K562 (cell line): Measurements from ENCODE around the gene HOXB5. TPM values are rescaled to one million over a fixed set of nuclear protein-coding genes. Genes with fewer than 3 reads are reported as not detected.

Experiments used
- CREB3L1 ChIP-seq: fragments of 450-650 bp; IDR thresholded peaks from 2 replicates; pipeline ENCODE4 v1.6.1; 2014; ENCODE audit warnings: low read depth, mild to moderate bottlenecking, moderate library complexity, borderline replicate concordance
- ELF4 ChIP-seq: fragments of 450-650 bp; formaldehyde crosslinking; IDR thresholded peaks from 2 replicates; pipeline ENCODE4 v1.4.0; 2022; ENCODE audit warnings: missing genetic modification characterization
- EP400 ChIP-seq: fragments of 450-650 bp; IDR thresholded peaks from 2 replicates; pipeline ENCODE4 v1.6.1; 2017; ENCODE audit warnings: antibody characterized with exemption, mild to moderate bottlenecking, moderate library complexity
- MGA ChIP-seq: fragments of 450-650 bp; IDR thresholded peaks from 2 replicates; pipeline ENCODE4 v1.6.1; 2016; ENCODE audit warnings: mild to moderate bottlenecking, moderate library complexity
- PBX2 ChIP-seq, 2 experiments: IDR thresholded peaks in 1 of 2; conservative IDR thresholded peaks in 1 of 2; 2 replicates each; pipeline ENCODE4 v1.6.1; 2016; ENCODE audit warnings: low read depth in 2 of 2, mild to moderate bottlenecking in 1 of 2, missing compliant biosample characterization in 1 of 2, missing genetic modification characterization in 1 of 2, moderate library complexity in 1 of 2
- SFPQ ChIP-seq: fragments of 200-400 bp; formaldehyde crosslinking; IDR thresholded peaks from 2 replicates; pipeline ENCODE4 v1.6.1; 2017; ENCODE audit warnings: mild to moderate bottlenecking, low read depth, low read length, moderate library complexity
- polyA plus RNA-seq, 8 experiments: library from polyadenylated mRNA; depleted of rRNA in 4 of 8; stranded (reverse) in 5 of 8; unstranded in 3 of 8; fragments of >200 nt; fragmentation: Nextera tagmentation in 2 of 8; fragmentation: Illumina TruSeq in 1 of 8; extraction: Ambion mirVana in 2 of 8; extraction: Trizol in 1 of 8; gene quantifications; 2 replicates each; pipeline versions ENCODE4 v1.2.1 to v1.2.3, GENCODE V29; 2011 to 2014; ENCODE audit warnings: inconsistent platforms in 1 of 8, missing spikeins in 1 of 8
- total RNA-seq, 7 experiments: library from RNA; depleted of rRNA in 6 of 7; stranded (reverse); fragments of >200 nt in 6 of 7; fragmentation: Illumina TruSeq in 2 of 7; extraction: Trizol in 2 of 7; gene quantifications; 2 replicates each; pipeline versions ENCODE4 v1.2.1 to v1.2.3, GENCODE V29; 2011 to 2021; ENCODE audit warnings: low replicate concordance in 1 of 7

The HOXB5 gene
- total and polyA plus RNA-seq, 9 of the 15 experiments (the other 6 are each of a cell fraction or from before 2014, with no cell fraction given), result 0.24 to 2.7 (median 0.65) TPM

GRCh38 chr17:48627623-48628521 lies 34.3 kb upstream of the HOXB5 start (continued):
- peak; percentile 60 for TF ChIP-seq MGA
- no peak for TF ChIP-seq PBX2 (CRISPR knock-in tag; IDR thresholded peaks at IDR 0.05; ENCODE audit: low read depth)
- peak; percentile 63; the same call in 1 of the 2 replicates for TF ChIP-seq PBX2 (tag; conservative IDR thresholded peaks at IDR 0.05; ENCODE audit: low read depth)
- peak; percentile 39; the same call in 1 of the 2 replicates for TF ChIP-seq EP400
- TF ChIP-seq ELF4 (CRISPR knock-in tag), result no peak
- TF ChIP-seq CREB3L1, result no peak
- TF ChIP-seq SFPQ, result no peak
